WTC11 (cell line): ENCODE data around the gene DENND6A.

Source experiments
- ATF3 ChIP-seq: sonication (generic); formaldehyde crosslinking; conservative IDR thresholded peaks from 2 replicates; pipeline ENCODE4 v1.8.1; 2022; ENCODE audit warnings: mild to moderate bottlenecking, missing genetic modification reagents
- CTCF ChIP-seq: fragments of 200-600 bp; IDR thresholded peaks from 2 replicates; pipeline ENCODE4 v1.8.0; 2022; ENCODE audit warnings: antibody characterized with exemption
- E2F5 ChIP-seq: sonication (generic); formaldehyde crosslinking; IDR thresholded peaks from 2 replicates; pipeline ENCODE4 v1.8.1; 2022; ENCODE audit warnings: mild to moderate bottlenecking, moderate library complexity, missing genetic modification reagents
- TCF7 ChIP-seq: sonication (generic); formaldehyde crosslinking; IDR thresholded peaks from 2 replicates; pipeline ENCODE4 v1.8.0; 2022; ENCODE audit warnings: mild to moderate bottlenecking, low read depth, missing genetic modification reagents, moderate library complexity

DNA sequence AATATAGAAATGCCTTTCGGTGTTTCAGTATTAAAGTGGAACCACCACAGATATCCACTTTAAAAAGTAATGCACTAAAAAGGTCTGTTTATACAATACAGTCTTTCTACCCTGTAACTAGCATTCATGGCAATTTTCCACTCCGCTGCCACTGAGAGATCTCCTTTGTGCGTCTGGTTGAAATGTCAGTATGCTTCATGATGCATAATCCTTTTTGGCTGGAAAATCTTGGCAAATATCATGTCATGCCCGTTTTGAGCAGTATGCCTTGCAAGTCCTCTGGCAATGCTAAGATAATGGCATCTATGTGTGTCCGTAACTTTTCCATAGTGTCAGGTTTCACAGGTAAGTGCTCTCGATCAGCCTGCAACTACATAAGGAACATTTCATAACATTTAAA is 64.9 kb downstream of the DENND6A start:
- no peak for TF ChIP-seq TCF7 (CRISPR knock-in tag)
- TF ChIP-seq CTCF, result no peak
- TF ChIP-seq E2F5 (CRISPR knock-in tag), result no peak
- TF ChIP-seq ATF3 (CRISPR knock-in tag), result no peak
